K562 treated with DMSO at 1 percent for 48 hours (cell line): ENCODE data around the gene OR6C74. TPM values are rescaled to one million over a fixed set of nuclear protein-coding genes. Genes with fewer than 3 reads are reported as not detected.

Experiments
- total RNA-seq: library from RNA; unstranded; fragments of 300-600 nt; gene quantifications from 2 replicates; pipeline ENCODE4 v1.2.3, GENCODE V29; 2022; ENCODE audit warnings: low replicate concordance; ENCODE audit errors: extremely low read depth

OR6C74 gene
- total RNA-seq, result not detected in 2 replicates

GRCh38 chr12:55244309-55244708 lies at the start of gene OR6C74:
TSS of gene OR6C74 (plus strand) at chr12:55244609. CDS start at chr12:55247288, 2,679 bp downstream.

GRCh38 chr12:55220725-55221124 lies 23.7 kb upstream of the OR6C74 start, which contains the start of gene OR10A7:
TSS of gene OR10A7 (plus strand) at chr12:55221025. CDS start at chr12:55221025, 0 bp downstream.

Other genes with a start within 250 kb of the OR6C74 start
- gene NEUROD4, start 224.6 kb upstream of the OR6C74 start, total RNA-seq, result not detected in 2 replicates
- gene OR9K2, start 118.2 kb upstream of the OR6C74 start, total RNA-seq, result not detected in 2 replicates
- gene OR10A7, start 23.6 kb upstream of the OR6C74 start, total RNA-seq, result not detected in 2 replicates
- gene OR6C6, start 52.0 kb downstream of the OR6C74 start, total RNA-seq, result not detected in 2 replicates
- not detected in 2 replicates for gene OR6C1, start 69.7 kb downstream of the OR6C74 start, total RNA-seq
- gene OR6C3, start 86.1 kb downstream of the OR6C74 start, total RNA-seq, result not detected in 2 replicates
- gene OR6C75, start 118.4 kb downstream of the OR6C74 start, total RNA-seq, result not detected in 2 replicates
- not detected in 2 replicates for gene OR6C65, start 155.9 kb downstream of the OR6C74 start, total RNA-seq
- not detected in 2 replicates for gene OR6C76, start 181.6 kb downstream of the OR6C74 start, total RNA-seq
- gene OR6C2, start 199.5 kb downstream of the OR6C74 start, total RNA-seq, result not detected in 2 replicates
- not detected in 2 replicates for gene OR6C70, start 225.5 kb downstream of the OR6C74 start, total RNA-seq
- gene OR6C68, start 247.8 kb downstream of the OR6C74 start, total RNA-seq, result not detected in 2 replicates